Breast epithelium (tissue), 4 donors: Measurements from ENCODE around the gene PROK1. TPM values are rescaled to one million over a fixed set of nuclear protein-coding genes. Genes with fewer than 3 reads are reported as not detected.

ENCODE experiments used
- DNase-seq, 2 donors: peaks; one replicate each; pipeline ENCODE4 v3.0.0-alpha.2; 2019; ENCODE audit warnings: low spot score in 2 of 2
- H3K27ac ChIP-seq, 2 donors: fragments of 200-600 bp; sonication (generic) in 1 of 2; one replicate each; pipeline ENCODE4 v1.5.1; 2016 to 2019; ENCODE audit warnings: mild to moderate bottlenecking in 1 of 2
- H3K27me3 ChIP-seq, 2 donors: fragments of 200-600 bp; sonication (generic) in 1 of 2; one replicate each; pipeline versions ENCODE4 v1.5.1 to v1.6.0; 2017 to 2019; ENCODE audit warnings: control low read depth in 1 of 2, mild to moderate bottlenecking in 1 of 2
- H3K36me3 ChIP-seq: fragments of 200-600 bp; one replicate; pipeline ENCODE4 v1.5.1; 2019
- H3K4me1 ChIP-seq, 2 donors: fragments of 200-600 bp; sonication (generic); one replicate each; pipeline ENCODE4 v1.5.1; 2016 to 2019; ENCODE audit warnings: control low read depth in 1 of 2
- H3K4me3 ChIP-seq, 3 donors: fragments of 200-600 bp; sonication (generic); 1 replicate in 2 of 3; 2 replicates in 1 of 3; pipeline ENCODE4 v1.5.1; 2016 to 2019; ENCODE audit warnings: mild to moderate bottlenecking in 3 of 3, moderate library complexity in 2 of 3
- H3K9me3 ChIP-seq, 2 donors: fragments of 200-600 bp; sonication (generic) in 1 of 2; one replicate each; pipeline ENCODE4 v1.5.1; 2016 to 2019; ENCODE audit warnings: control low read depth in 1 of 2
- CTCF ChIP-seq, 3 donors: fragments of 450-650 bp; IDR thresholded peaks; one replicate each; pipeline ENCODE4 v1.5.1; 2016 to 2017; ENCODE audit warnings: antibody characterized with exemption in 3 of 3, mild to moderate bottlenecking in 3 of 3, moderate library complexity in 3 of 3
- POLR2A ChIP-seq: fragments of 450-650 bp; IDR thresholded peaks from one replicate; pipeline ENCODE4 v1.6.1; 2016; ENCODE audit warnings: antibody characterized with exemption, mild to moderate bottlenecking, moderate library complexity
- POLR2AphosphoS5 ChIP-seq, 3 donors: sonication (generic); formaldehyde crosslinking; IDR thresholded peaks; one replicate each; pipeline ENCODE4 v1.6.1; 2017; ENCODE audit warnings: antibody characterized with exemption in 3 of 3
- intact Hi-C: fragments of 100-400 bp; cut with DNase I; formaldehyde crosslinking; loops from one replicate; pipeline ENCODE4 v1.15.1; 2023; ENCODE audit warnings: low total_unique reads
- total RNA-seq, 3 donors: library from RNA; depleted of rRNA; stranded (reverse); fragments of >200 nt; gene quantifications; one replicate each; pipeline ENCODE4 v1.1.0, GENCODE V29; 2016

The PROK1 gene
- total RNA-seq, 3 donors from 2014 or later, result 0.66 to 42.9 (median 0.73) TPM

- Histone ChIP-seq H3K4me3 (no peak overlapping the region), H3K36me3 (no peaks in the 10 kb centered on the region), H3K4me1 (no peaks in the 10 kb centered on the region), H3K9me3 (no peaks in the 10 kb centered on the region), H3K27me3 (peaks cover 0 to 5% of the 10 kb centered on the region in 2 donors), H3K27ac (no peak overlapping the region)
- TF ChIP-seq POLR2AphosphoS5 (IDR thresholded peaks at IDR 0.05) (no peak), POLR2A (no peak), CTCF (IDR thresholded peaks at IDR 0.05) (no peak)
- intact Hi-C loops, result no loop called here
- no peak for DNase-seq
Measured at GRCh38 chr1:110477967-110478640, 27.2 kb downstream of the PROK1 start.

DNA sequence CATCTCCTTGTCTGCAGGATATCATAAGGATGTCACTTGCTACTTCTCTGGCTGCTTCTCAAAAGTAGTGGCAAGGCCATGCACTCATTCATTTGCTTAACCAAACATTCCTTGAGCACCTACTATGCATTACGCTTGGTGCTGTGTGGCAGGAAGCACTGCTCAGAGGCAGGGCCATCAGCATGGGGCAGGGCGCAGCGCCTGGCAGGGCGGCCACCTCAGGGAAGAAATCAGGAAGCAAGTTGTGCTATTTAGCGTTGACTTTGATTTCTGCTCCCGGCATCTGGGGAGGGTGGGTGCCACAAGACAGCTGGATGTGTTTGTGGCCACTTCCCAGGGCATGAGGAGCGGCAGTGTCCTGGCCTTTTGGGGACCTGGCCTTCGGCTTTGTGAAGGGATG, 27.9 kb downstream of the PROK1 start:
- Histone ChIP-seq H3K27me3 (peaks cover 0 to 12% of the 10 kb centered on the region in 2 donors), H3K4me3 (no peak overlapping the region), H3K36me3 (no peaks in the 10 kb centered on the region), H3K4me1 (no peaks in the 10 kb centered on the region), H3K27ac (no peak overlapping the region), H3K9me3 (no peaks in the 10 kb centered on the region)
- TF ChIP-seq CTCF (IDR thresholded peaks at IDR 0.05) (no peak), POLR2AphosphoS5 (IDR thresholded peaks at IDR 0.05) (no peak), POLR2A (no peak)
- no peak for DNase-seq
- intact Hi-C loops, result no loop called here

DNA sequence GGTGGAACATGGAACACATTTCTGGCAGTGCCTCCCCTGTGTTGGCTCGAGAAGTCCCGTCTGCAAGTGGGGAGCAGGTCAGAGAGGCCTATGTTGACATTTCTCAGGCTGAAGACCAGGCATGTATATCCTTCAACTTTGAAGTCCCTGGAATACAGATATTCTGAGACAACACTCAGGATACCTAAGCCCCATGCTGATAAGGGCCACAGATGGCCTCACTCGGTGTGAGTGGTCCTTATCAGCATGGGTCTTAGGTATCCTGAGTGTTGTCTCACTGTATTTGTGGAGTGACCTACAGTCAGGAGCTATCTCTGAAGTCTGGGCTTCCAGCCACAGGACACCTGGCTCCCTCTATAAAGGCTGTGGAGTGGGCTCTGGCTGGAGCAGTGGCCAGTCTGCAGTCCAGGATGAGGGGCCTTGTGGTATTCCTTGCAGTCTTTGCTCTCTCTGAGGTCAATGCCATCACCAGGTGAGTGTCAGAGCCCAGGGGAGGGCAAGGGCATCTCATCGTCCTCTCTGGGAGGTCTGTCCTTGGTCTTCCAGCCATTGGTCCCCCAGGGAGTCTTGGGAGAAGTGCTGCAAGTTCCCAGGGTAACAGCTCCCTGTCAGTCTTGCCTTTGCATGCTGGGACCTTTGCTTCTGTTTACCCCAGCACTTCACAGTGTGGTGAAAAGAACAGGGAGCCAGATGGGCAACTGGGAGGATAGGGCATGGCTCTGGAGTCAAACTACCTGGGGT, 29.6 kb downstream of the PROK1 start:
- H3K36me3 ChIP-seq, result no peaks in the 10 kb centered on the region

DNA sequence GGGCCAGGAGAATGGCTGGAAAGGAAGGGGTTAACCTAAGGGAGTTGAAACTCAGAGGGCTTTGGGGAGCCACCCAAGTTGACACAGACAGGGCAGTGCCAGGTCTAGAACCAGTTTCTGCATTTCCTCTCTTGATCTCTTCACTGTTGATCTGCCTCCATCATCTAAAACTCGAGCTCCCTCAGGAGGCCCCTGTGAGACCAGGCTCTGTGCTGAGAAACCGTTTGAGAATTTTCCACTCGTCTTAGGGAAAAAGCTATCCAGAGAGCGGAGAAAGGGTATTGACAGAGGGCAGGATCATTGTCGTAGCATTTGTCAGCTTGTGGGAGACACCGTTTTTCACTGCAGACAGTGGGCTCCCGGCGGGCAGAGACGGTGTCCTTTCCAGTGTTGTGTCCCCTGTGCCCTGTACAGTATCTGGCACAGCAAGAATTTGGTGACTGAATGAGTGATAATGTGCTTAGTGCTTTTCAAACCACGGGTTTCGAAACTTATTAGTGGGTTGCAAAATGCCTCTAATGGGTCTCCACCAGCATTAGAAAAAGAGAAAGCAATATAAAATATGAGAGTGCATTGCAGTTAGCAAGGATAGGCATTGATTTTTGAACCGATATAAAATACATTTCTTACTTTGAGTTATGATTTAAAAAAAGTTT, 31.1 kb downstream of the PROK1 start:
- H3K36me3 ChIP-seq, result no peaks in the 10 kb centered on the region
- H3K4me3 ChIP-seq, result no peak overlapping the region
- peaks cover 0 to 20% of the 10 kb centered on the region in 2 donors for H3K27me3 ChIP-seq
- no peaks in the 10 kb centered on the region for H3K4me1 ChIP-seq
- TF ChIP-seq POLR2AphosphoS5 (IDR thresholded peaks at IDR 0.05), result no peak
- no peak overlapping the region for H3K27ac ChIP-seq
- no peak for DNase-seq
- intact Hi-C loops, result no loop called here
- H3K9me3 ChIP-seq, result no peaks in the 10 kb centered on the region

More for the DNA sequence above, 29.6 kb downstream of the PROK1 start:
- no peak for DNase-seq
- intact Hi-C loops, result no loop called here
- Histone ChIP-seq H3K27ac (no peak overlapping the region), H3K4me3 (no peak overlapping the region), H3K4me1 (no peaks in the 10 kb centered on the region), H3K27me3 (peaks cover 0 to 20% of the 10 kb centered on the region in 2 donors), H3K9me3 (no peaks in the 10 kb centered on the region)
- TF ChIP-seq CTCF (IDR thresholded peaks at IDR 0.05) (no peak), POLR2AphosphoS5 (IDR thresholded peaks at IDR 0.05) (no peak), POLR2A (no peak)

GRCh38 chr1:110482662-110483307, 31.8 kb downstream of the PROK1 start:
- H3K27me3 ChIP-seq, result peaks cover 0 to 20% of the 10 kb centered on the region in 2 donors
- no peak for DNase-seq
- no peak overlapping the region for H3K4me3 ChIP-seq
- no peak overlapping the region for H3K27ac ChIP-seq
- no peaks in the 10 kb centered on the region for H3K36me3 ChIP-seq
- intact Hi-C loops, result no loop called here
- TF ChIP-seq POLR2A (no peak), POLR2AphosphoS5 (IDR thresholded peaks at IDR 0.05) (no peak), CTCF (IDR thresholded peaks at IDR 0.05) (no peak)
- H3K9me3 ChIP-seq, result no peaks in the 10 kb centered on the region
- H3K4me1 ChIP-seq, result no peaks in the 10 kb centered on the region
